Activated CD8-positive, alpha-beta T cell treated with anti-CD3 and anti-CD28 coated beads, Interleukin-2, amount 10 ng/mL, durations not matched to agents 7 days and 5 days (primary cell): ENCODE data around the gene OR3A2. TPM values are rescaled to one million over a fixed set of nuclear protein-coding genes. Genes with fewer than 3 reads are reported as not detected.
"Not testable (repeated sequence)": the region's sequence is repeated elsewhere in the genome, so short reads cannot be mapped to it uniquely, and the experiment has no call there.

Experiments
- ATAC-seq: fragments of 150-1000 bp; cut with Tn5 transposase; one replicate; pipeline ENCODE4 v1.10.0; 2021; ENCODE audit warnings: moderate library complexity
- CTCF ChIA-PET: fragments of 350-600 bp; sonication (Branson Sonifier 250); formaldehyde crosslinking; loops from one replicate; lab custom pipeline; 2021; ENCODE audit warnings: antibody characterized with exemption; lab: Charles Lee
- POLR2A ChIA-PET: fragments of 350-600 bp; sonication (Branson Sonifier 250); formaldehyde crosslinking; loops from one replicate; lab custom pipeline; 2021; ENCODE audit warnings: antibody characterized with exemption; lab: Charles Lee
- DNase-seq: peaks from one replicate; pipeline ENCODE4 v3.0.0-alpha.2; 2020
- H3K27ac Mint-ChIP-seq: one replicate; pipeline ENCODE4 v1.8.0; 2021; ENCODE audit warnings: mild to moderate bottlenecking, mixed read lengths
- H3K27me3 Mint-ChIP-seq: one replicate; pipeline ENCODE4 v1.8.0; 2021; ENCODE audit warnings: low read depth, mixed read lengths
- H3K36me3 Mint-ChIP-seq: one replicate; pipeline ENCODE4 v1.8.0; 2021; ENCODE audit warnings: low read depth, mixed read lengths
- H3K4me1 Mint-ChIP-seq: one replicate; pipeline ENCODE4 v1.8.0; 2021; ENCODE audit warnings: low read depth, mixed read lengths
- H3K4me3 Mint-ChIP-seq: one replicate; pipeline ENCODE4 v1.8.0; 2021; ENCODE audit warnings: mild to moderate bottlenecking, mixed read lengths
- H3K9me3 Mint-ChIP-seq: one replicate; pipeline ENCODE4 v1.8.0; 2022; ENCODE audit warnings: mixed read lengths; ENCODE audit not compliant: insufficient read depth
- total RNA-seq, 2 experiments: library from RNA; stranded (reverse); gene quantifications; one replicate each; pipeline ENCODE4 v1.2.3, GENCODE V29; 2021

The OR3A2 gene
- 1 to 10 TPM; 1.2 to 1.4 TPM for total RNA-seq

- ChIA-PET CTCF (no interaction called here), POLR2A (no interaction called here)
- H3K4me1 Mint-ChIP-seq: peaks cover 2% of the 10 kb centered on the region
- peaks cover 16% of the 10 kb centered on the region for H3K27me3 Mint-ChIP-seq
- peak; percentile 35 for DNase-seq
- no peaks in the 10 kb centered on the region for H3K36me3 Mint-ChIP-seq
- peak; percentile 83 for ATAC-seq
- H3K27ac Mint-ChIP-seq: peak within 1 kb of the TSS; percentile 77
- peak within 1 kb of the TSS; percentile 65 for H3K4me3 Mint-ChIP-seq
- H3K9me3 Mint-ChIP-seq: no peaks in the 10 kb centered on the region
Measured at GRCh38 chr17:3385869-3386816, at the start of gene OR3A2. Gene OR3A2 (minus strand): TSS chr17:3386308.

- Mint-ChIP-seq H3K27ac (no peak within 1 kb of the TSS), H3K4me3 (no peak within 1 kb of the TSS), H3K9me3 (no peaks in the 10 kb centered on the region), H3K4me1 (no peaks in the 10 kb centered on the region), H3K36me3 (no peaks in the 10 kb centered on the region), H3K27me3 (peaks cover 4% of the 10 kb centered on the region)
- POLR2A ChIA-PET: no interaction called here
- CTCF ChIA-PET: no interaction called here
- DNase-seq (no peak), ATAC-seq (no peak)
Measured at GRCh38 chr17:3433741-3434140, 47.6 kb upstream of the OR3A2 start, which contains the start of gene OR1E2. Gene OR1E2 (minus strand): TSS chr17:3433841. CDS start chr17:3433841, 0 bp downstream.

GRCh38 chr17:3433215-3433614, 47.1 kb upstream of the OR3A2 start:
- H3K36me3 Mint-ChIP-seq, CTCF ChIA-PET, H3K4me3 Mint-ChIP-seq, H3K27ac Mint-ChIP-seq, POLR2A ChIA-PET, H3K27me3 Mint-ChIP-seq, ATAC-seq, H3K9me3 Mint-ChIP-seq, H3K4me1 Mint-ChIP-seq: not testable (repeated sequence)
- DNase-seq: peak; percentile 39

- no peak for ATAC-seq
- Mint-ChIP-seq H3K9me3 (no peaks in the 10 kb centered on the region), H3K27ac (no peak overlapping the region), H3K27me3 (peaks cover 9% of the 10 kb centered on the region), H3K4me1 (no peaks in the 10 kb centered on the region), H3K4me3 (no peak overlapping the region), H3K36me3 (no peaks in the 10 kb centered on the region)
- ChIA-PET CTCF (no interaction called here), POLR2A (no interaction called here)
- no peak for DNase-seq
Measured at GRCh38 chr17:3418222-3418621, 32.1 kb upstream of the OR3A2 start.

- Mint-ChIP-seq H3K27me3 (peaks cover 11% of the 10 kb centered on the region), H3K9me3 (no peaks in the 10 kb centered on the region), H3K27ac (no peak overlapping the region), H3K36me3 (no peaks in the 10 kb centered on the region), H3K4me3 (no peak overlapping the region), H3K4me1 (peaks cover 3% of the 10 kb centered on the region)
- DNase-seq (no peak), ATAC-seq (no peak)
- ChIA-PET CTCF (no interaction called here), POLR2A (no interaction called here)
Measured at GRCh38 chr17:3415610-3416009, 29.5 kb upstream of the OR3A2 start.

GRCh38 chr17:3412216-3412615, 26.1 kb upstream of the OR3A2 start:
- H3K4me1 Mint-ChIP-seq, CTCF ChIA-PET, POLR2A ChIA-PET, H3K36me3 Mint-ChIP-seq, H3K27ac Mint-ChIP-seq, H3K27me3 Mint-ChIP-seq, ATAC-seq, DNase-seq, H3K9me3 Mint-ChIP-seq, H3K4me3 Mint-ChIP-seq: not testable (repeated sequence)

- POLR2A ChIA-PET: no interaction called here
- Mint-ChIP-seq H3K9me3 (peaks cover 6% of the 10 kb centered on the region), H3K27ac (no peak within 1 kb of the TSS)
Measured at GRCh38 chr17:3411070-3411469, 25.0 kb upstream of the OR3A2 start, which contains the start of gene OR3A3. Gene OR3A3 (plus strand): TSS chr17:3411370.

GRCh38 chr17:3403856-3404255, 17.7 kb upstream of the OR3A2 start:
- H3K4me3 Mint-ChIP-seq, H3K27me3 Mint-ChIP-seq, H3K9me3 Mint-ChIP-seq, H3K36me3 Mint-ChIP-seq, DNase-seq, POLR2A ChIA-PET, H3K27ac Mint-ChIP-seq, H3K4me1 Mint-ChIP-seq, ATAC-seq, CTCF ChIA-PET: not testable (repeated sequence)

More at GRCh38 chr17:3411070-3411469, 25.0 kb upstream of the OR3A2 start, which contains the start of gene OR3A3:
- Mint-ChIP-seq H3K36me3 (no peaks in the 10 kb centered on the region), H3K27me3 (peaks cover 2% of the 10 kb centered on the region), H3K4me3 (no peak within 1 kb of the TSS), H3K4me1 (peaks cover 3% of the 10 kb centered on the region)
- ATAC-seq: no peak
- CTCF ChIA-PET: no interaction called here
- DNase-seq: no peak

GRCh38 chr17:3401786-3402185, 15.7 kb upstream of the OR3A2 start:
- H3K4me1 Mint-ChIP-seq: no peaks in the 10 kb centered on the region
- CTCF ChIA-PET: no interaction called here
- no peaks in the 10 kb centered on the region for H3K27me3 Mint-ChIP-seq
- POLR2A ChIA-PET: no interaction called here
- ATAC-seq (no peak), DNase-seq (no peak)
- no peaks in the 10 kb centered on the region for H3K36me3 Mint-ChIP-seq
- H3K27ac Mint-ChIP-seq: no peak overlapping the region
- H3K4me3 Mint-ChIP-seq: no peak overlapping the region
- no peaks in the 10 kb centered on the region for H3K9me3 Mint-ChIP-seq

GRCh38 chr17:3400055-3400454, 13.9 kb upstream of the OR3A2 start:
- ATAC-seq (no peak), DNase-seq (no peak)
- Mint-ChIP-seq H3K27me3 (no peaks in the 10 kb centered on the region), H3K9me3 (no peaks in the 10 kb centered on the region), H3K4me3 (no peak overlapping the region), H3K27ac (no peak overlapping the region), H3K4me1 (no peaks in the 10 kb centered on the region), H3K36me3 (no peaks in the 10 kb centered on the region)
- POLR2A ChIA-PET: no interaction called here
- CTCF ChIA-PET: no interaction called here

- H3K27ac Mint-ChIP-seq: no peak within 1 kb of the TSS
- ChIA-PET CTCF (no interaction called here), POLR2A (no interaction called here)
- no peak within 1 kb of the TSS for H3K4me3 Mint-ChIP-seq
- H3K4me1 Mint-ChIP-seq: no peaks in the 10 kb centered on the region
- no peak for ATAC-seq
- no peaks in the 10 kb centered on the region for H3K36me3 Mint-ChIP-seq
- H3K9me3 Mint-ChIP-seq: no peaks in the 10 kb centered on the region
- no peak for DNase-seq
- H3K27me3 Mint-ChIP-seq: no peaks in the 10 kb centered on the region
Measured at GRCh38 chr17:3398310-3398709, 12.2 kb upstream of the OR3A2 start, which contains the start of gene OR1E1. Gene OR1E1 (minus strand): TSS chr17:3398410. CDS start chr17:3398410, 0 bp downstream.

- CTCF ChIA-PET, H3K27me3 Mint-ChIP-seq, H3K4me1 Mint-ChIP-seq, H3K4me3 Mint-ChIP-seq, H3K27ac Mint-ChIP-seq, H3K9me3 Mint-ChIP-seq, ATAC-seq, POLR2A ChIA-PET, H3K36me3 Mint-ChIP-seq: not testable (repeated sequence)
- peak; percentile 24 for DNase-seq
Measured at GRCh38 chr17:3397801-3398200, 11.7 kb upstream of the OR3A2 start.
